Glutamatergic neuron (in vitro differentiated cells): ENCODE measurements around the gene NFATC1. TPM values are rescaled to one million over a fixed set of nuclear protein-coding genes. Genes with fewer than 3 reads are reported as not detected.

ENCODE experiments used
- DNase-seq: peaks from one replicate; pipeline ENCODE4 v3.0.0; 2022
- H3K27ac Mint-ChIP-seq: one replicate; pipeline ENCODE4 v1.8.0; 2020; ENCODE audit warnings: mild to moderate bottlenecking, mixed read lengths, inconsistent platforms; ENCODE audit not compliant: unreplicated experiment
- H3K27me3 Mint-ChIP-seq: one replicate; pipeline ENCODE4 v1.8.0; 2020; ENCODE audit warnings: mild to moderate bottlenecking, moderate library complexity, mixed read lengths, inconsistent platforms; ENCODE audit not compliant: unreplicated experiment
- H3K36me3 Mint-ChIP-seq: one replicate; pipeline ENCODE4 v1.8.0; 2020; ENCODE audit warnings: mild to moderate bottlenecking, mixed read lengths, inconsistent platforms; ENCODE audit not compliant: unreplicated experiment
- H3K4me1 Mint-ChIP-seq: one replicate; pipeline ENCODE4 v1.8.0; 2020; ENCODE audit warnings: mild to moderate bottlenecking, low read depth, mixed read lengths, inconsistent platforms; ENCODE audit not compliant: unreplicated experiment
- H3K4me3 Mint-ChIP-seq: one replicate; pipeline ENCODE4 v1.8.0; 2020; ENCODE audit warnings: mild to moderate bottlenecking, mixed read lengths, inconsistent platforms; ENCODE audit not compliant: unreplicated experiment
- H3K9me3 Mint-ChIP-seq: one replicate; pipeline ENCODE4 v1.8.0; 2020; ENCODE audit warnings: mild to moderate bottlenecking, moderate library complexity, mixed read lengths, inconsistent platforms; ENCODE audit not compliant: unreplicated experiment
- CTCF ChIP-seq: fragments of 200-600 bp; sonication (generic); IDR thresholded peaks from one replicate; pipeline ENCODE4 v1.5.0; 2021; ENCODE audit not compliant: partially characterized antibody, unreplicated experiment
- total RNA-seq: library from RNA; stranded (reverse); fragmentation: NEBNext Ultra II Directional; extraction: Animal tissue kit (Norgen Biotek cat#: 25700); gene quantifications from one replicate; pipeline ENCODE4 v1.2.1, GENCODE V29; 2021; ENCODE audit not compliant: unreplicated experiment

The NFATC1 gene
- total RNA-seq, 1 donor from 2014 or later, result 5.3 TPM

- no peak for TF ChIP-seq CTCF
- peaks cover 7% of the 10 kb centered on the region for H3K9me3 Mint-ChIP-seq
- H3K36me3 Mint-ChIP-seq, result peaks cover 11% of the 10 kb centered on the region
- H3K27ac Mint-ChIP-seq, result no peak overlapping the region
- DNase-seq, result no peak
- H3K4me1 Mint-ChIP-seq, result peaks cover 13% of the 10 kb centered on the region
- no peak overlapping the region for H3K4me3 Mint-ChIP-seq
- H3K27me3 Mint-ChIP-seq, result peaks cover 6% of the 10 kb centered on the region
These were observed 168.7 kb downstream of the NFATC1 start for GRCh38 chr18:79564441-79564840.

GRCh38 chr18:79566771-79567431, 171.2 kb downstream of the NFATC1 start:
- TF ChIP-seq CTCF, result no peak
- peaks cover 9% of the 10 kb centered on the region for H3K9me3 Mint-ChIP-seq
- peaks cover 3% of the 10 kb centered on the region for H3K27me3 Mint-ChIP-seq
- no peak overlapping the region for H3K4me3 Mint-ChIP-seq
- no peak overlapping the region for H3K27ac Mint-ChIP-seq
- H3K36me3 Mint-ChIP-seq, result peaks cover 10% of the 10 kb centered on the region
- H3K4me1 Mint-ChIP-seq, result peaks cover 13% of the 10 kb centered on the region
- DNase-seq, result peak; percentile 6

- peak; percentile 32 for DNase-seq
- Mint-ChIP-seq H3K36me3 (peaks cover 17% of the 10 kb centered on the region), H3K27ac (peak overlapping the region; percentile 39), H3K27me3 (peaks cover 3% of the 10 kb centered on the region), H3K4me3 (peak overlapping the region; percentile 53), H3K4me1 (peaks cover 13% of the 10 kb centered on the region), H3K9me3 (peaks cover 11% of the 10 kb centered on the region)
- no peak for TF ChIP-seq CTCF
These were observed 171.9 kb downstream of the NFATC1 start for GRCh38 chr18:79567481-79568147.

- Mint-ChIP-seq H3K27ac (no peak overlapping the region), H3K27me3 (peaks cover 3% of the 10 kb centered on the region), H3K4me3 (no peak overlapping the region), H3K9me3 (peaks cover 11% of the 10 kb centered on the region), H3K4me1 (peaks cover 13% of the 10 kb centered on the region), H3K36me3 (peaks cover 18% of the 10 kb centered on the region)
- TF ChIP-seq CTCF, result no peak
- peak; percentile 6 for DNase-seq
These were observed 172.9 kb downstream of the NFATC1 start for GRCh38 chr18:79568543-79569205.
